Colonic mucosa (tissue), 4 donors: ENCODE data around the gene MC1R. TPM values are rescaled to one million over a fixed set of nuclear protein-coding genes. Genes with fewer than 3 reads are reported as not detected.
"Not testable (repeated sequence)": the region's sequence is repeated elsewhere in the genome, so short reads cannot be mapped to it uniquely, and the experiment has no call there.

Source experiments
- DNase-seq: peaks from one replicate; pipeline ENCODE4 v3.0.0-alpha.2; 2020
- H3K27ac ChIP-seq: fragments of 200-600 bp; one replicate; pipeline ENCODE4 v1.8.0; 2021
- H3K27me3 ChIP-seq: fragments of 200-600 bp; one replicate; pipeline ENCODE4 v1.8.0; 2021
- H3K36me3 ChIP-seq: fragments of 200-600 bp; one replicate; pipeline ENCODE4 v1.8.0; 2021
- H3K4me1 ChIP-seq: fragments of 200-600 bp; one replicate; pipeline ENCODE4 v1.8.0; 2021; ENCODE audit warnings: mild to moderate bottlenecking
- H3K4me3 ChIP-seq: fragments of 200-600 bp; one replicate; pipeline ENCODE4 v1.8.0; 2021
- H3K9ac ChIP-seq, 2 donors: one replicate each; pipeline ENCODE4 v1.7.0; 2013; ENCODE audit warnings: control low read depth in 2 of 2, low read depth in 2 of 2, low read length in 2 of 2
- H3K9me3 ChIP-seq: fragments of 200-600 bp; one replicate; pipeline ENCODE4 v1.8.0; 2021
- CTCF ChIP-seq: fragments of 200-600 bp; IDR thresholded peaks from one replicate; pipeline ENCODE4 v1.8.0; 2022; ENCODE audit warnings: antibody characterized with exemption, mild to moderate bottlenecking
- intact Hi-C: fragments of 100-400 bp; cut with DNase I; formaldehyde crosslinking; loops from one replicate; pipeline ENCODE4 v1.14.1; 2022
- total RNA-seq, 2 donors: library from RNA; stranded (reverse); fragmentation: NEBNext Ultra II Directional in 1 of 2; extraction: Animal tissue kit (Norgen Biotek cat#: 25700) in 1 of 2; gene quantifications; one replicate each; pipeline ENCODE4 v1.2.1, GENCODE V29; 2021
- donor health status: healthy.
- donor health status: DM: no; HTN: no; CAD: no.
- donor health status: DM: no; HTN: no; CAD: no.

MC1R gene
- total RNA-seq, 2 donors from 2014 or later: 1.6 to 3.4 TPM

- H3K4me1 ChIP-seq: no peaks in the 10 kb centered on the region
- intact Hi-C loops: no loop called here
- no peak overlapping the region for H3K27ac ChIP-seq
- H3K27me3 ChIP-seq: no peaks in the 10 kb centered on the region
- H3K9ac ChIP-seq: no peak overlapping the region
- no peaks in the 10 kb centered on the region for H3K9me3 ChIP-seq
- H3K36me3 ChIP-seq: no peaks in the 10 kb centered on the region
- no peak for TF ChIP-seq CTCF
- no peak overlapping the region for H3K4me3 ChIP-seq
- no peak for DNase-seq
These were observed 13.3 kb downstream of the MC1R start for GRCh38 chr16:89931964-89932363.

GRCh38 chr16:89934019-89934418 lies 15.4 kb downstream of the MC1R start:
- DNase-seq, intact Hi-C loops: not testable (repeated sequence)

GRCh38 chr16:89934611-89935553 lies 16.2 kb downstream of the MC1R start:
- intact Hi-C loops: no loop called here
- Histone ChIP-seq H3K9ac (no peak overlapping the region), H3K4me1 (no peaks in the 10 kb centered on the region), H3K36me3 (no peaks in the 10 kb centered on the region), H3K9me3 (no peaks in the 10 kb centered on the region), H3K27me3 (no peaks in the 10 kb centered on the region), H3K4me3 (no peak overlapping the region), H3K27ac (no peak overlapping the region)
- no peak for TF ChIP-seq CTCF
- no peak for DNase-seq

More at GRCh38 chr16:89934019-89934418, 15.4 kb downstream of the MC1R start:
- H3K4me1 ChIP-seq, H3K27me3 ChIP-seq, H3K4me3 ChIP-seq, H3K36me3 ChIP-seq, H3K9me3 ChIP-seq, H3K27ac ChIP-seq, H3K9ac ChIP-seq: not testable (repeated sequence)

GRCh38 chr16:89935620-89936019 lies 17.0 kb downstream of the MC1R start:
- H3K36me3 ChIP-seq, H3K27me3 ChIP-seq, H3K4me1 ChIP-seq, DNase-seq, H3K27ac ChIP-seq, H3K4me3 ChIP-seq, intact Hi-C loops, H3K9me3 ChIP-seq, H3K9ac ChIP-seq: not testable (repeated sequence)

- no peaks in the 10 kb centered on the region for H3K36me3 ChIP-seq
- H3K27me3 ChIP-seq: no peaks in the 10 kb centered on the region
- H3K4me1 ChIP-seq: no peaks in the 10 kb centered on the region
- H3K27ac ChIP-seq: no peak overlapping the region
- no peak for DNase-seq
- H3K9ac ChIP-seq: no peak overlapping the region
- no peak for TF ChIP-seq CTCF
- no peak overlapping the region for H3K4me3 ChIP-seq
- H3K9me3 ChIP-seq: no peaks in the 10 kb centered on the region
- intact Hi-C loops: no loop called here
These were observed 17.4 kb downstream of the MC1R start for GRCh38 chr16:89936034-89936433.

GRCh38 chr16:89936508-89936907 lies 17.8 kb downstream of the MC1R start:
- no peaks in the 10 kb centered on the region for H3K9me3 ChIP-seq
- no peak overlapping the region for H3K9ac ChIP-seq
- no peak overlapping the region for H3K4me3 ChIP-seq
- DNase-seq: no peak
- H3K36me3 ChIP-seq: no peaks in the 10 kb centered on the region
- TF ChIP-seq CTCF: no peak
- intact Hi-C loops: no loop called here
- H3K27ac ChIP-seq: no peak overlapping the region
- no peaks in the 10 kb centered on the region for H3K4me1 ChIP-seq
- H3K27me3 ChIP-seq: no peaks in the 10 kb centered on the region
